NCI-H2196 (cell line): ENCODE results near the gene GRAP2.
"Not testable (repeated sequence)": the region's sequence is repeated elsewhere in the genome, so short reads cannot be mapped to it uniquely, and the experiment has no call there.

Experiments used
- DNase-seq: peaks from one replicate; lab custom pipeline; 2025; ENCODE audit not compliant: unreplicated experiment; lab: John Stamatoyannopoulos, UW

GRAP2 gene

DNA sequence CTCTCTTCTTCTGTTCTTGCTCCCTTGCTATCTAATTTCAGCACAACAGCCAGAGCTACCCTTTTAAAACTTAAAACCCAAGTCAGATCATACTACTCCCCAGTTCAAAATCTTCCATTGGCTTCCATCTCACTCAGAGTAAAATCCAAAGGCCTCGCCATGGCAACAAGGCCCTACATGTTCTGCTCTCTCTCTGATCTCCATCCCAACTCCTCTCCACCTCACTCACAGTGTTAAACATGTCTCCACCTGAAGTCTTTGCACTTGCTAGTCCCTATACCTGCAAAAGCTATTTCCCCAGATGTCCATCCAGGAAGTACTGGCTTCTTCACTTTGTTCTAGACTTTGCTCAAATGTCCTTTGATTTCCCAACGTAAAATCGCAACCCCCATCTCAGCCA lies 3.0 kb upstream of the GRAP2 start:
- no peak for DNase-seq

DNA sequence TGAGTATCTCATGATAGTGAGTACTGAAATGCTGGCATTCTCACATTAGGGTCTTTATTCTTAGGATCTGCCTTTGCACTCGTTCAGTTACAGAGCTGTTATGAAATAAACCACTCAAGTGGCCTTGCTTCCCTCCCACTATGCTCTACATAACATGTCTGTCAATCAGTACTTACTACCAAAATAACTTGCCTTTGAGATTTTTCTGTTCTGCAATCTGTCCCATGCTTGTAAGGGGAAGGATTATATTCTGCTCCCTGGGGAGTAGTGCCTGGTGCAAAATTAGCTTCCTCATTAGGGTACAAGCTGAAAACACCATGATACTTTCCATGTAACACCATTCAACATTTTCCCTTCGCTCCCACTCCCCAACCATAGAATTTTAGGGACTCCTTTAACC lies 1.9 kb upstream of the GRAP2 start:
- DNase-seq = no peak

DNA sequence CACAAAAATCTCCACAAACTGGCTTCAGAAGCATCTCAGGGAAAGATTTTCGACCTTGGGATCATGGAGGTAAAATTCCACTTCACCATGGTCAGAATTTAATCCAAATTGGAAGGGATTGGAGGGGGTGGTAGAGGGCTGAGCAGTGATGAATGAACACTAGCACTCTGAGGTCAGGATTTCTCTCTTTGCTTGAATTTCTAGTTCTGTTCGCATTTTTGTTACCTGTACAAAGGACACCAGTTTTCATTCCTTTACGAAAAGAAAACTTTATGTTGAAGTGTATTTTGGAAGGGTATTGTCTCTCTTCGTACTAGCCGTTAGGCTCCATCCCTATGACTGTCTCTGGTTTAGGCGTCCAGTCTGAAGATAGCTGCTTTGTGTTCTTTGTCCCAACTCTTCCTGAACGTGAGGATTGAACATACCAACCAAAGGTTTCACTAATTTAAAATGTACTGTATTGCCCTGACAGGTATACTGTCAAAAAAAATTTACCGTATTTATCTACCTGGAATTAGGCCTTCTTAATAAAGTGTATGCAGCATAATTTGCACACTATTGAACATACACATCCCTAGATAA lies 772 bp downstream of the GRAP2 start:
- no peak for DNase-seq

DNA sequence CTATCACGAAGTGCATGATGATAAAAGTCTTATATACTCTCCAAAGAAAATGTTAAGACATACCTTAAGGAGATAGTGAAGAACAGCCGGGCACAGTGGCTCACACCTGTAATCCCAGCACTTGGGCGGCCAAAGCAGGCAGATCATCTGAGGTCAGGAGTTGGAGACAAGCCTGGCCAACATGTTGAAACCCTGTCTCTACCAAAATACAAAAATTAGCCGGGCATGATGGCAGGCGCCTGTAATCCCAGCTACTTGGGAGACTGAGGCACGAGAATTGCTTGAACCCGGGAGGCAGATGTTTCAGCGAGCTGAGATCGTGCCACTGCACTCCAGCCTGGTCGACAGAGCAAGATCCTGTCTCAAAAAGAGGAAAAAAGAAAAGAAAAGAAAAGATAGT lies 3.1 kb downstream of the GRAP2 start:
- DNase-seq = not testable (repeated sequence)

DNA sequence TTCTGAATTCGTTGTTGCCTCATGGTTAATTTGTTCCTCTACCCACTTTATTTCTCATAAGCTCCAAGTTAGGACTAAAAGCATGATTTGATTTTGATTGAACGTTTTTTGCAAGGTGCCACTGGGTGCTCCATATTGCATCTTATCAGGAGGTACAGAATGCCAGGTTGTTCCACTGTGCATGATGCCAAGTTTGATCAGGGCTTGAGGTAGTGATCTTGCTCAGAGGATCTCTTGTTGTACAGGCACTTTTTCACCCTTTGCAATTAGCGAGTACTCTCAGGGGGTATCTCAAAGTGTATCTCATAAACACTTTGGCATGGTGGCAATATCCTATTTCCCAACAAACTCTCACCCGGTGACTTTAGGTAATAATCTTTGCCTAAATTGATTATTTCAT lies 4.0 kb downstream of the GRAP2 start:
- DNase-seq = no peak

DNA sequence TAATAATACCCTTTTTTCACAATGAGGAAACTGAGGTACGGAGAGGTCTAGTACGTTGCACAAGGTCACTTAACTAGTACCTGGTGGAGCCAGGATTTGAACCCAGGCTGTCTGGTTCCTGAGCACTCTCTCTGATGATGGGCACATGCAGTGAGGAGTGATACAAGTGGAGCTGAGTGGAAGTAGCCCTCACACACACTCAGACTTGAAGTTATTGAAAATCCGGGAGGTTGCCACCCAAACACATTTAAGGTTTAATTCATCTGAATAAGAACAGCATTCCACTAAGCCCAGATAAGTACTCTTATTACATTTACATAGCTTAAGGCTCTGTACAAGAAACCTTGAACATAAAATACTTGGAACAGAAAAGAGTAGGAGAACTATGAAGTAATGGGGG lies 4.8 kb downstream of the GRAP2 start:
- DNase-seq = no peak

DNA sequence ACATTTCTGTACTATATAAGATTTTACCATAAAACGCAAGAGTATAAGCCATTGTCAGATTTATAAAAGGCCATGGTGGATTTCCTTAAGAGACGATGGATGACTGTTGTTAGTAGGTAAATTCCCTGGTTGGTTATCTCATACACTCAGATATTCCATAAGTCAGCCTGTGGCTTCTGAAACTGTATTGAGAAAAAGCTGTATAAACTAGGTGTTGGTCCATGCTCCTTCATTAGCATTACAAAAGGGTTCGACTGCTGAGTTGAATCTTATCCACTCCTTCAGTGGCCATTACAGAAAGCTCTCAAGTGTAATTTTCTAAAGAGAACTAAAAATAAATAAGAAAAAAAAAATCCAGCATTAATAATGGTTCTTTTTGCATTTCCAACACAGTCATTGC lies 5.3 kb downstream of the GRAP2 start:
- no peak for DNase-seq

DNA sequence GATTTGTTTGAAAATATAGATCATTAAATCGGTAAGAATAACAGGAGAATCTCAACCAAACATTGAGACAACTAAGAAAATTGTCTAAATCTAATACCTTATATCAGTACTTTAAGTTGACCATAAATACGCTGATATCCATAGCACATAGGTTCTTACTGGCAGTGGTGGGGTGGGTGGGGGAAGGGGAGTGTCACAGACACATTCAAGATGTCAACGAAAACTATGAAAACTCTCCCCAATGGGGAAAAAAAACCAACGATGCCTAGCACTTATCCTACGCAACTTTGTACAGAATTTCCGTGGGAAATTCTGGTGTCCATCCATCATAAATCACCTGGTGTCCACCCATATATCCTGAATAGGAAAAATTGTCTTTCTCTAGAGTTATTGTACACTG lies 6.2 kb downstream of the GRAP2 start:
- no peak for DNase-seq

DNA sequence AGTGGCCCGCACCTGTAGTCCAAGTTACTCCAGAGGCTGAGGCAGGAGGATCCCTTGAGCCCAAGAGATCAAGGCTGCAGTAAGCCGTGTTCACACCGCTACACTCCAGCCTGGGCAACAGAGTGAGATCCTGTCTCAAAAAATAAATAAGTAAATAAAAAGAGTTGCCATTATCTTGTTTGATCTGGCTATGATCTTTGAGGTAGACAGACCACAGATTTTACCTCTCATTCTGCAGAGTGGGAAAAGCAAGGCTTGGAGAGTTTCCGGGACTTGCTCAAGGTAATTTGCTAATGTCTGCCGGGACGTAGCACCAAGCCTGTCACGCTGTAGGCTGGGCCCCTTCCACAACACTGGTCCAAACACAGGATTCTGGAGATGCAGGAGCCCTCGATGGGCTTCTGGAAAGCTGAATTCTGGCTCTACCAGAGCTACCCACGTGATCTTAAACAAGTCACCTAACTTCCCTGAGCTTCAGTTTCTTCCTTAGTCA lies 6.8 kb downstream of the GRAP2 start:
- DNase-seq = no peak

DNA sequence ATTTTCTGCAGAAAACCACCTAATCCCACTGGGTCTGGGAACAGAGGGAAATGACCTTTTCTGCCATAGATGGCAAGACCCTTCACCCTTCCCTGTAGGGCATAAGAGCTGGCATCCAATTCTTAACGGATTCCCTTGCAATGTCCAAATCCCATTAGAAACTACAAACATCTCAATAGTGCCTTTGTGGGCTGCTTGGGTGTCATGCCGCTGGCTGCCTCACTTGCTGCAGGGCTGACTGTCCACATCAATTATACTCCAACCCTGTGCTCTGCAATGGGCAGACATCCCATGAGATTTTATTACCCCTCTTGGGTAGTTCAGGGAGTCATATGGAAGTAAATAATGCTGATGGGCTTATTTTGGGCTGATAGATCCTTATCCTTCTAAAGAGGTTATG lies 7.3 kb downstream of the GRAP2 start:
- no peak for DNase-seq

DNA sequence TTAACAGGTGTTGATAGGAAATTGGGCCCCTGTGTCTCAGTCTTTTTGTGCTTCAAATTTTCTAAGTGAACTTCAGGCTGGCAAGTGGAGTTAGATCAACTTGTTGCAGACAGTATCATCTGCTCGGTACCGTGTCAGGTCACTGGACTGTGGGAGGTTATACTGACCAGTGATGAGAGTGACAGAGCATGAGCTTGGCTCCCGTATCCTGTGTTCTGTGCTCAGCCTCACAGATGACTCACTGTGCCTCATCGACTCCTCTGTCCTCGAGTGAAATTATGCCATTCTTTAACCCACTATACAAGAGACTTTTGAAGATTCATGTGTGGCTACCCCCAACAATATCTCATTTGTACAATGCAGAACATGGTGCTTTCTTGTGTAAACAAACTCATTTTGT lies 7.9 kb downstream of the GRAP2 start:
- no peak for DNase-seq

DNA sequence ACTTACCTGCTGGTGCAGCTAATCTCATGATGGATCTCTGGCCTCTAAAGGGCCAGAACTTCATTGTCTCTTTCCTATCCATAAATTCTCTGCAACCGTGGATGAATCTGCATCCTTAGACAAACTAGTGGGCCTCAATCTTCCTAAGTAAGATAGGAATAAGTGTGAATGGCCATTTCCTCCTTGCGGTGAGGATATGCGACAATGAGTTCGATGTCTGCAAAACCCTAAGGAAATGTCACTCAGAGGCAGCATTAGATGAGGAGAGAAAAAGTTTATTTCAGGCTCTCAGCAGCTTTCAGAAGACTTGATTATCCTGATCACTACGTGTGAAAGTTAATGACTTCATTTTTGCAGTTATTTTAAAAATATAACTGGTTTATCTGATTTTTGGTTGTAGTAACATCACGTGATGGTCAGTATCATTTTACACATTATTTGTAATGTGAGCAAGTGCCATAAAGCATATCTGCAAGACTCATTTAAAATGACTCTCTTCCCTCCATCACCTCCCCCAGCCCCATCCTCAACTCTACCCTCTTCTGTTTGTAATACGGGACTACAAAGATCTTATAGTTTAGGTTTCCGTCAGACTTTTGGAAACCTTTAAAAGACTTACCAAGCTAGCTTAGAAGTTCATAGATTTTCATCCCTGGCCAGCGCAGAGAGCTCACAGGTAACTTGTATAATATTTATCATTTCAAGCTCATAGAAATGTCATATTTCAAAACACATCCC lies 10.2 kb downstream of the GRAP2 start:
- no peak for DNase-seq

DNA sequence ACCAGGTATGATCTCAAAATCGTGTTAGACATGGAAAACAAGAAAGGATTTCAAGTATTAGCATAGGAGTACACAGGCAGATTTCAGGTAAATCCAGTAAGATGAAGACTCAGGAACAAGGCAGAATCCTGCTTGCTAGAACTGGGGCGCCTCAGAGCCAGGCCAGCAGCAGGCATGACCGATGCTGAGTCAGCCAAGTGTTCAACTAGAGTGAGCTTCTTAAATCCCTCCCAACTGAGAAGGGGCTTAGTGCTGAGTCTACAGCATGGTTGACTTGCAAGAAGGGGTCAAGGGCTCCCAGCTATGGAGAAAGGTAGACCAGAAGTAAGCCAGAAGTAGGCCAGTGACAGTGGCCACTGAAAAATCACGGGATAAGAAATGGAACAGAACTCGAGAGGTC lies 12.4 kb downstream of the GRAP2 start:
- no peak for DNase-seq

DNA sequence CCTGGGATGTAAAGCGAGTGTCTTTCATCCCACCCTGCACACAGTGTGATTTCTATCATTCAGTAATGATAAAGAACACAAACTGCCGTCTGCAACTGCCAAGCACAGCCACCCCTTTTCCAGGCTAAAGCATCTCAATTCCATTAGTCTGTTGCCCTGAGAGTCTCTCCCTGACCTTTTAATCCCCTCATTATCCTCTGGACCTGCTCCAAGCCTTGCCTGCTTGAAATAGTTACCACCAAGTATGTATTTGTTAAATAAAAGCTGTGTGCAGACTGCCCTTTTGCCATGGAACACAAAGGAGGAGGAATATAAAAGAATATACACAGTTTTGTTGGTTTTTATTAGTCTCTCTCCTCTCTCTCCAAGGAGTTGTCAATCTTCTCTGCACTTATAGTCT lies 13.0 kb downstream of the GRAP2 start:
- DNase-seq = no peak

DNA sequence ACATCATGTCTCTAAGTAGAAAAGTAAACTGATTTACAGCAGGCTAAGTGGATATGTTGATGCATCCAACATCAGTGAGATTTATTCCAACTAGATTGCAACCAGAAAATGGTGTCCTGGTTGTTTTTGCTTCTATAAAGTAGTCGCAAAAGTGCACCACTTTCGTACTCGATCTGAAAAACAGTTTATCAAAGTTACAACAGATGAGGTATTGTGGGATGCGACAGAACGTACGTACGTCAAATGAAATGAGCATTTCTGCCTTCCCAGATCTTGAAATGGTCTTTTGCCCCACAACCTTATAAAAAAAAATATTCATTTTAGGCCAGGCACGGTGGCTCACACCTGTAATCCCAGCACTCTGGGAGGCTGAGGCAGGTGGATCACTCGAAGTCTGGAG lies 13.7 kb downstream of the GRAP2 start:
- DNase-seq = no peak

DNA sequence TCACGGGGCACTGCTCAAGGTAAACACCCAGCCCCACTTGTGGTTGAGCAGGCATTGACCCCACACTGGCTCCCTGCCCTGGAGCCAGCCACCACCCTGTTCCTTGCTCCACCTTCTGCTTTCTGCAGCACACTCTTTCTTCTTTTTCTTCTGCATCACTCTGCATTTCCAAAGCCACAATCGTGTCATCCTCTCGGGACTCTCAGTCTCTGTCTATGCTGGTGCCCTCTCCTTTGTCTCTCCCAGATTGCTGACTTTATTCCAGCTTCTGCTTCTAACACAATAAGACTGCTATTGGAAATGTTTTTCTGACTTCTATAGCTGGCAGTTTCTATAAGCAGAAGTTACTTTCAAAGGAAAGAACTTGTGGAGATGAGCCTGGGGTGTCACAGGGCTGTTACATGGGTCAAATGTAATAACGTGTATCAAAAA lies 14.4 kb downstream of the GRAP2 start:
- DNase-seq = no peak

DNA sequence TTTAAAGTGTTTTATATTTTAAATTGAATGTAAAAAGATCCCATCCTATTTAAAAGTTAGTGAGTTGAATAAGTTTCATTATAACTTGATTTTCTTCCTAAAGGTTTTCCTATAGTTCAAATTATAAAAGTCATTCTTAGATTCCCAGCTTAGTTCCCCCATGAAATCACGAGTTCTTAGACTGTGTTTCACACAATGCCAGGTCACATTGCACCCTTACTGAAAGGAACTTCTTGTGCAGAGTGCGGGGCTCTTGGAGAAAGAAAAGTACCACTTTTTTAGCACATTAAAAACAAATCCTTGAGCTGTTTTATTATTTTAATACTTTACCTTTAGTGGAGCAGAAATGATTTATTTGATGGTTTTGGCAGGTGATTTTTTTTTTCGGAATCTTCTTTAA lies 15.6 kb downstream of the GRAP2 start:
- DNase-seq = no peak

DNA sequence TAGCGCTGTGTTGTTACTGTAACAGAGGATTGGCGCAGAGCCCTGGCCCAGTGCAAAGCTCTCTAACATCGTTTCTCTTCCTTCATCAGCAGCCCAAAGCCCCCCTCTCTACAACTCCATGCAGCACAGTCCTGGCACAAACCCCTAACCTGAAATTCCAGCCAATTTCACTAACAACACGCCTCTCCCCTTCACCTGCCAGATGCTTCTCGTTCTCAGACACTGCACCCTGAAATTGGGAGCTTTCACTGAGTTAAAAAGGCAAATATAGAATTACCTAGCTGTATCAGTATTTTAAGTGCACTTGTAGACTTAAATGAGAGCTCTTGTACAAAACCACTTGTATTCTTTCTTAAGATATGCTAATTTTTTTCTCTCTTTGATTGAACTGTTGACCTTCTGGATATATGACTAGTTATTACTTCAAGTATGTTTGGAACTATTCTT lies 16.3 kb downstream of the GRAP2 start:
- DNase-seq = no peak

DNA sequence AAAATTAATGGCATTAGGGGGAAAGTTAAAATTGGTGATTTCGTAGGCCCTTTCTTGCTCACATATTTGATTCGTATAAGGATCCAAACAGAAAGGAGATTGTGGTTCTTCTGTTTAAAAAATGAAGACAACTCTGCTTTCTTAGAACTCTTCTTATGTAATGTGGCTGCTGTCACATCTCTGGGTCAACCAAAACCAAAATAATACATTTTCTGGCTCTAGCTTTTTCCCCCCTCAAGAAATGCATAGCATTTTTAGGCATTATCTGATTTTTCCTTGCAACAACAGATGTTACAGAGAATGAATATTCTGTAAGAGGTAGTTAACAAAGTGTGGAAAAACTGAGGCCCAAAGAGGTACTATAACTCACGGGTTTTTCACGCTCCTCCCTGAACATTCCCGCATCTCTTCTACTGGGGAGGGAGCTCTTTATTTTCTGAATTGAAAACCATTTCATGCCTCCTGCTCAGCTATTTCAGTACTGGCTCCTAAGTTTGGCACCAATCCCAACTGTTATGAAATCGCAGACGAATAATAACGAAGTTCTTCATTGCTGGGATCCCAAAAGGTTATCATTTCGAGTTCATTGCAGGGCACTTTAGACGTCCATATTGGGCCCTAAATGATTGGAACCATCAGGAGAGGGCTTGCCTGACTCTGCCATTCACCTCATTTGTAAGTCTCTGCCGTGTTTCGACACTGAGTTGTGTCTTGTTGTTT lies 17.1 kb downstream of the GRAP2 start:
- peak; percentile 19 for DNase-seq

DNA sequence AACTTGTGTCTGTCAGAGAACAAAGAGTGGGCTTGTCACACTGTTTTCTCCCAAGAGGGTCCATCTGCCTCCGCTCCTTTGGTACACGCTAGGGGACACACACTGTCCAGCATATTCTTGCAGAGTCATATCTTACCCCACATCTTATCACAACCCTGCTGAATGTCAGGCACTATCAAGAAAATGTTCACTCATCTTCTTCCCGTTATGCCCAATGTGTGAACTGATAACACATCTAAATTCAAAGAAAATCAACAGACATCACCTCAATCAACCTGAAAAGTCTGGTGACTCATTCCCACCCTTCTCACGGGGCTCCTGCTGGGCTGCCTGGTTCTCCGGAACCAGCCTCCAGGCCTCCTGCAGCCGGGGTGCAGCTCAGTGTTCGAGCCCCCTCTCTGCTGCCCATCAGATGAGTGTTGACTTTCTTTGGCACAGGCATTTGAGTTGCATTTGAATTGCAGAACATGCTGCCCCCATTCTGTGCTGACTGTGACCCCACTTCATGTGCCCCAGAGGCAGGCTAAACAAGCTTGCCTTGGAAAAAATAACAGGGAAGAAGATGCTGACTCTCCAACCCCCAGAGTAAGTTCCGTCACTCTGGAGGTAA lies 19.4 kb downstream of the GRAP2 start:
- no peak for DNase-seq

DNA sequence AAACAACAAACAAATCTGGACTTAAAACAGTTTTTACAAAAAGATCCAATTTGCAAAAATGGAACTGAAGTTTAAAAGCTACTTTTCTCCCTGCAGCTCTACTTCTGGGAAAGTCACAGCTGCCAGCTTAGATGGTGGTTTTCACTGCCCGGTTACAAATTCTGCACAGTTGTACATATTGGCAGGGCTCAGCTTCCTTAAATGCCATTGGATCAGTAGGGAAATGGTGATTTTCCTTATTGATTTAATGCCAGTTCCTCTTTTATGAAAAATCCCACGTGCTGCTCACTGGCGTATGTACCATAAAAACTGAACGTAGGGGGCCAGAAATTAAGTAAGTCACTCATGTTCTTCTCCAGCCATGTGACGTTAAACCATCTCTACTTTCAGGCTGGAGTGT lies 22.8 kb downstream of the GRAP2 start:
- no peak for DNase-seq

DNA sequence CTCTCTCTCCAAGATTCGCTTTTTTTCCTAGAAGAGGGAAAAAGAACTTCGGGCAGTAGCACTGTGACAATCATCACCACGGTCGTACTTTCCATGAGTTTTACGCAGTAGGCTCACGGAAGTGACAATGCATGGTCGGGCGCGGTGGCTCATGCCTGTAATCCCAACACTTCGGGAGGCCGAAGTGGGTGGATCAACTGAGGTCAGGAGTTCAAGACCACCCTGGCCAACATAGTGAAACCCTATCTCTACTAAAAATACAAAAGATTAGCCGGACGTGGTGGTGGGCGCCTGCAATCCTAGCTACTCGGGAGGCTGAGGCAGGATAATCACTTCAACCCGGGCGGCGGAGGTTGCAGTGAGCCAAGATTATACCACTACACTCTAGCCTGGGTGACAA lies 23.4 kb downstream of the GRAP2 start:
- no peak for DNase-seq
